Measurements from ENCODE around the gene TADA2B. TPM values are rescaled to one million over a fixed set of nuclear protein-coding genes. Genes with fewer than 3 reads are reported as not detected.

The TADA2B gene
- total and polyA plus RNA-seq, 9 of the 15 experiments (the other 6 are each of a cell fraction or from before 2014, with no cell fraction given) = 0.55 to 12.2 (median 7.5) TPM

DNA sequence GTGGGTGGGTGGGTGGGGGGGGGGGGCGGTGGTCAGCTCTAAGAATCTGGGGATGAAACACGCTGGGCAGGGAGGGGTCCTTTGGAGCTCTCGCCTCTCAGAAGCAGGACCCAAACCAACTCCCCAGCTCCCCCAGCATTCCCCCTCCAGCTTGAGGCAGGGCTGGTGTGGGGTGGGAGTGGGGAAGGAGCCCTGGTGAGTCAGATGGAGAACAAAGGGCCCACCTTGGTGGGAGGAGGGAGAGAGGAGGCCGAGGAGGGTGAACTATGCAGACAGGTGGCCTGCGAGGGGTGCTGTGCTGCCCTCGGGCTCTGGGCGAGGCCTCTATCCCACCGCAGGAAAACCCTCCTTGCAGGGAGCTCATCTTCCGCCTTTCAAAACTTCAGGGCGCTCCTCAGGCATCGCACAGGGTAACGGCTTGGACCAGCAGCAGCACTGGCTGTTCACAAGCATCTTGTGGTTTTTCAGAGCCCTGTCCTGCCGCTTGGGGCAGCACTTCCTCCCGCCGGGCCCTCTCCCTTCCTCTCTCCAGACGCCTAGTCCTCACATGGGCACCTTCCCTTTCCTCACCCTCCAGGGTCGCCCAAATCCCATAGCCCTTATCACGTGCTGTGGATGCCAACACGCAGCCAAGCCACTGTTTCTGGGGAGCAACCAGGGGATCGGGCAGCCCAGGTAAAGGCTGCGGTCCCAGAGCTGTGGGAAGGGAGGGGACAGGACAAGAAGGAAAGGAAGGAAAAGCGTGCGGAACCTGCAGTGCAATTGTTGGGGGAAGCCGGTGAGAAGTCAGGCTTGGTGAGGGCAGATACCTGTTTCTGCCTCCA, 58.7 kb downstream of the TADA2B start:
- H3K9me3 ChIP-seq (replicated peaks; ENCODE audit: control insufficient read depth, insufficient read depth, low read depth, low read length) = no peaks in the 10 kb centered on the region
- ChIA-PET CTCF (ENCODE audit: low intra/inter-chr PET ratio) (no interaction called here), POLR2A (interaction anchor here (0.7 to 1.8 kb wide), 3 partner anchors 44 to 471 kb away, joined by 3 to 5 read pairs (median 4); partner anchors contain the start of gene TBC1D14)
- no peak overlapping the region for H3K27ac ChIP-seq (ENCODE audit: extremely low read depth, low read depth, low read length)
- H3K4me2 ChIP-seq (ENCODE audit: insufficient read depth, low read length) = peak overlapping the region; percentile 82
- DNase-seq (ENCODE audit: extremely low read depth in 1 of 4, low spot score in 3 of 4) (peak; percentile 51 to 80 (median 62)), ATAC-seq (peak; percentile 91), FAIRE-seq (peak; percentile 88)
- H4K20me1 ChIP-seq (replicated peaks; ENCODE audit: control insufficient read depth, insufficient read depth, low read length) = peaks cover 6% of the 10 kb centered on the region
- intact Hi-C loops (cut with micrococcal nuclease) (no loop called here), in situ Hi-C loops (cut with MboI) (no loop called here)
- peak overlapping the region; percentile 31 to 81; a peak in 3 of 4 replicates for H3K9ac ChIP-seq (ENCODE audit: insufficient read depth in 1 of 2, low read depth in 2 of 2, low read length in 2 of 2)
- no peaks in the 10 kb centered on the region for H3K36me3 ChIP-seq (ENCODE audit: control insufficient read depth, insufficient read depth, low read length)
- 16% methylated on average over 13 of the region's 24 CpGs for WGBS (ENCODE audit: insufficient coverage, low coverage, missing lambda C conversion rate)
- H3K9me1 ChIP-seq (ENCODE audit: control insufficient read depth, insufficient read depth, low read length) = peaks cover 3% of the 10 kb centered on the region
- H3K4me1 ChIP-seq (replicated peaks in 1 of 2; ENCODE audit: control insufficient read depth in 2 of 2, insufficient read depth in 2 of 2, low read length in 2 of 2) = peaks cover 17 to 30% of the 10 kb centered on the region in 2 experiments
- peaks cover 23 to 36% of the 10 kb centered on the region in 2 experiments for H3K27me3 ChIP-seq (ENCODE audit: control insufficient read depth in 2 of 2, insufficient read depth in 2 of 2, low read length in 2 of 2)
- no TSS peak for BruUV-seq (replicated peaks)
- H3K4me3 ChIP-seq = peak overlapping the region; percentile 56
- H3K79me2 ChIP-seq (ENCODE audit: control insufficient read depth, insufficient read depth, low read length) = no peaks in the 10 kb centered on the region
- peak overlapping the region; percentile 98 for H2AFZ ChIP-seq (ENCODE audit: low read depth, low read length)
- no peak for TF ChIP-seq CHCHD3 (CRISPR knock-in tag; IDR thresholded peaks at IDR 0.05)
- TF ChIP-seq MEIS2 (IDR thresholded peaks at IDR 0.05; ENCODE audit: partially characterized antibody) = no peak
- TF ChIP-seq MBD2 (IDR thresholded peaks at IDR 0.05; ENCODE audit: borderline replicate concordance, low read depth) = no peak
- TF ChIP-seq, protein P1, sequence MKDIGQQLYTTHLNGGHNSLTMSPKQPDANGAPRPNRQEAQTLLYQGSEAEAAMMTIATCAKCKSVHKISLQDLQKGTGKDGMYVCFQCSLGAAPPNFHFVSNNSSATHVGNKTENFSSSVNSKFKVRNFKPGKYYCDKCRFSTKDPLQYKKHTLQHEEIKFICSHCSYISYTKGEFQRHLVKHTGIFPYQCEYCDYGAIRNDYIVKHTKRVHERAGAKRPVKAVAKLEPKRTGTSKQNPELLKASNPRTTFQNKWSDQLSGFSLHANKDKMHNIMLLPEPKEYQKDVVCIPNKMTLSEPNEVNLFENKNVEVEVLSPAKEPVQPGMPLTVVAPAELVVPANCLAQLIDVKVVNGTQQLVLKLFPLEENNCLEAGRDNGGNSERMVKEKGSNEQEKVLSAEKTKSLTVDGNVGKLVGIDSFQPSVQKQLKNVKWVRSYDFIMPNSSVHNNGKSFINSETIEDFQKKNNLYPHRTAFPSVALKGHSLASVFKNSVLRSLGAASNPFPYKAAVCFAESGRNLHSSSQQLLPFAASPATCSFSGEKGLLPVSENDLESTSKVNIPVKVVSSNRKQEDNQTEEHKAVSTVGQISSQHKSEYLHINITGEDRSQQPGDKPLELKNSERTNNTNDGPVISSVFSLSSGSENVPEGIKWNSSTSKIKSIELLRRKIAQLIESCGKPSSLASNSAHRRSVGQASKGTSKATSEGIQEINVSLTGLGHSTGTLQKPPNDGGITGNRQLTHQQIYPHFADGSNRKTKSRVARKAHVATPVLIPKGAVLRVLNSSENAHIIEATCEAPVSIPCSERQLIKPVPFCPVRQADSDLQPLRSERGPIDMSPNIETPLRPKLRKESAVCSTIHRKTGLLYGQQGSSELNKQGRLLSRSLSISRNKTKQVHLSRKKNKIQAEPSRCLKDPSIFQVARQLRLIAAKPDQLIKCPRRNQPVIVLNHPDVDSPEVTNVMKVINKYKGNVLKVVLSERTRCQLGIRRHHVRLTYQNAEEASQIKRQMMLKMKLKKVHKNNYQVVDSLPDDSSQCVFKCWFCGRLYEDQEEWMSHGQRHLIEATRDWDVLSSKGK (CRISPR knock-in tag; IDR thresholded peaks at IDR 0.05) = no peak
- TF ChIP-seq, protein P2, sequence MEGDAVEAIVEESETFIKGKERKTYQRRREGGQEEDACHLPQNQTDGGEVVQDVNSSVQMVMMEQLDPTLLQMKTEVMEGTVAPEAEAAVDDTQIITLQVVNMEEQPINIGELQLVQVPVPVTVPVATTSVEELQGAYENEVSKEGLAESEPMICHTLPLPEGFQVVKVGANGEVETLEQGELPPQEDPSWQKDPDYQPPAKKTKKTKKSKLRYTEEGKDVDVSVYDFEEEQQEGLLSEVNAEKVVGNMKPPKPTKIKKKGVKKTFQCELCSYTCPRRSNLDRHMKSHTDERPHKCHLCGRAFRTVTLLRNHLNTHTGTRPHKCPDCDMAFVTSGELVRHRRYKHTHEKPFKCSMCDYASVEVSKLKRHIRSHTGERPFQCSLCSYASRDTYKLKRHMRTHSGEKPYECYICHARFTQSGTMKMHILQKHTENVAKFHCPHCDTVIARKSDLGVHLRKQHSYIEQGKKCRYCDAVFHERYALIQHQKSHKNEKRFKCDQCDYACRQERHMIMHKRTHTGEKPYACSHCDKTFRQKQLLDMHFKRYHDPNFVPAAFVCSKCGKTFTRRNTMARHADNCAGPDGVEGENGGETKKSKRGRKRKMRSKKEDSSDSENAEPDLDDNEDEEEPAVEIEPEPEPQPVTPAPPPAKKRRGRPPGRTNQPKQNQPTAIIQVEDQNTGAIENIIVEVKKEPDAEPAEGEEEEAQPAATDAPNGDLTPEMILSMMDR (IDR thresholded peaks at IDR 0.05 in 2 of 3, conservative IDR thresholded peaks at IDR 0.05 in 1 of 3; ENCODE audit: insufficient read depth in 2 of 3, low read depth in 1 of 3, low read length in 3 of 3) = peak; percentile 62 to 84 (median 74)
- no peak for TF ChIP-seq IFI16 (CRISPR knock-in tag; IDR thresholded peaks at IDR 0.05)
- TF ChIP-seq ZFP36 (IDR thresholded peaks at IDR 0.05; ENCODE audit: low read depth, low read length, partially characterized antibody) = no peak
- no peak for TF ChIP-seq BCOR (IDR thresholded peaks at IDR 0.05)
- no peak for TF ChIP-seq POLR2AphosphoS5 (IDR thresholded peaks at IDR 0.05; ENCODE audit: control insufficient read depth, insufficient read depth, low read depth, low read length)
- no peak for TF ChIP-seq NRF1 (conservative IDR thresholded peaks at IDR 0.05 in 1 of 2, IDR thresholded peaks at IDR 0.05 in 1 of 2)
- TF ChIP-seq, protein P3, sequence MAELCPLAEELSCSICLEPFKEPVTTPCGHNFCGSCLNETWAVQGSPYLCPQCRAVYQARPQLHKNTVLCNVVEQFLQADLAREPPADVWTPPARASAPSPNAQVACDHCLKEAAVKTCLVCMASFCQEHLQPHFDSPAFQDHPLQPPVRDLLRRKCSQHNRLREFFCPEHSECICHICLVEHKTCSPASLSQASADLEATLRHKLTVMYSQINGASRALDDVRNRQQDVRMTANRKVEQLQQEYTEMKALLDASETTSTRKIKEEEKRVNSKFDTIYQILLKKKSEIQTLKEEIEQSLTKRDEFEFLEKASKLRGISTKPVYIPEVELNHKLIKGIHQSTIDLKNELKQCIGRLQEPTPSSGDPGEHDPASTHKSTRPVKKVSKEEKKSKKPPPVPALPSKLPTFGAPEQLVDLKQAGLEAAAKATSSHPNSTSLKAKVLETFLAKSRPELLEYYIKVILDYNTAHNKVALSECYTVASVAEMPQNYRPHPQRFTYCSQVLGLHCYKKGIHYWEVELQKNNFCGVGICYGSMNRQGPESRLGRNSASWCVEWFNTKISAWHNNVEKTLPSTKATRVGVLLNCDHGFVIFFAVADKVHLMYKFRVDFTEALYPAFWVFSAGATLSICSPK (IDR thresholded peaks at IDR 0.05; ENCODE audit: borderline replicate concordance) = no peak
- no peak for TF ChIP-seq ADNP (tag; IDR thresholded peaks at IDR 0.05)
- TF ChIP-seq ZNF274 (IDR thresholded peaks at IDR 0.05; ENCODE audit: borderline replicate concordance, low read depth, low read length) = no peak

All from K562 (cell line).